ENCODE data around the gene GPC2.

GRCh38 chr7:100132126-100132525, 45.1 kb downstream of the GPC2 start:
- TF ChIP-seq POLR2AphosphoS2 (conservative IDR thresholded peaks at IDR 0.05; ENCODE audit: low read length) = no peak
- no peak for TF ChIP-seq JUN (IDR thresholded peaks at IDR 0.05)
- no peak for TF ChIP-seq EP300 (IDR thresholded peaks at IDR 0.05)
- no peak for TF ChIP-seq RFX5 (IDR thresholded peaks at IDR 0.05)
- TF ChIP-seq CTCF (IDR thresholded peaks at IDR 0.05) = no peak
- no peak for TF ChIP-seq REST (IDR thresholded peaks at IDR 0.05)
- TF ChIP-seq ZFP36 (IDR thresholded peaks at IDR 0.05; ENCODE audit: borderline replicate concordance, partially characterized antibody) = no peak
- TF ChIP-seq NR3C1 (IDR thresholded peaks at IDR 0.05) = no peak
- no peak for TF ChIP-seq USF2 (IDR thresholded peaks at IDR 0.05)
- TF ChIP-seq RARB (CRISPR knock-in tag; IDR thresholded peaks at IDR 0.05) = no peak
